ENCODE data around the gene PLEKHH3.

The PLEKHH3 gene

GRCh38 chr17:42684929-42685556, 8.2 kb upstream of the PLEKHH3 start:
- no peak for DNase-seq

GRCh38 chr17:42683407-42684034, 6.7 kb upstream of the PLEKHH3 start:
- DNase-seq, result no peak

- DNase-seq, result no peak
These were observed 6.1 kb upstream of the PLEKHH3 start for GRCh38 chr17:42682722-42683403.

- peak in 1 of 2 experiments; percentile 47 for DNase-seq
These were observed 5.4 kb upstream of the PLEKHH3 start, which contains the start of gene CNTNAP1 for GRCh38 chr17:42681976-42682721. Gene CNTNAP1, plus strand, starts transcription at chr17:42682531. Its CDS starts 299 bp downstream, at chr17:42682830.

- DNase-seq, result no peak
These were observed 3.6 kb upstream of the PLEKHH3 start for GRCh38 chr17:42680331-42680808.

- peak; percentile 39 to 58 for DNase-seq
These were observed 2.9 kb upstream of the PLEKHH3 start for GRCh38 chr17:42679492-42680330.

- peak; percentile 22 to 35 for DNase-seq
These were observed 2.2 kb upstream of the PLEKHH3 start for GRCh38 chr17:42678951-42679491.

GRCh38 chr17:42677921-42678781, 1.4 kb upstream of the PLEKHH3 start:
- DNase-seq, result peak; percentile 55 to 84

- DNase-seq, result peak; percentile 98
These were observed 441 bp upstream of the PLEKHH3 start for GRCh38 chr17:42677012-42677857.

GRCh38 chr17:42675965-42676423, 800 bp downstream of the PLEKHH3 start:
- DNase-seq, result no peak

GRCh38 chr17:42675348-42675964, 1.3 kb downstream of the PLEKHH3 start:
- no peak for DNase-seq

- DNase-seq, result peak; percentile 31 to 63
These were observed 1.9 kb downstream of the PLEKHH3 start for GRCh38 chr17:42674755-42675347.

GRCh38 chr17:42673885-42674754, 2.7 kb downstream of the PLEKHH3 start:
- DNase-seq, result no peak

GRCh38 chr17:42673266-42673884, 3.4 kb downstream of the PLEKHH3 start:
- DNase-seq, result no peak

GRCh38 chr17:42672038-42672437, 4.8 kb downstream of the PLEKHH3 start:
- peak in 1 of 2 experiments; percentile 37 for DNase-seq

- DNase-seq, result no peak
These were observed 5.8 kb downstream of the PLEKHH3 start for GRCh38 chr17:42670789-42671657.

Measured in NCI-H187 (cell line).